ENCODE measurements around the gene MROH2A.

MROH2A gene

DNA sequence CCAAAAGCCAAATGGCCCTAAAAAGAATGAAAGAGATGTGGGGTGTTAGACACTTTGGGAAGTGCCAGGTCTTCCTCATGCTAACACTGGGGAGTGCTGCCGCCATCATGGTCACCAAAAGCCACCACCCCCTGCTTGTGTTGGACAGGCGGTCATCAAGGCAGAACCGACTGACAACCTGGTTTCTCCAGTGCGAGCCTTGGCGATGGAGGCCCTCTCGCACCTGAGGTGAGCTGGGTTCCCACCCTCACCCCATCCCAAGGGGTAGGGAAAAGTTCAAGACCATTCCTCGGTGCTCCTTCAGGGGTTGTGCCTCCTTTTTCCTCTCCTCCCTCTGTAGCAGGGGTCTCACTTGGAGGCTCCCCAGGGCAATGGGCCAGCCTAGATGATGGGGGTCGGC lies 33.6 kb downstream of the MROH2A start:
- no peak for TF ChIP-seq FOXP2 (optimal IDR thresholded peaks at IDR 0.05; ENCODE audit: borderline replicate concordance, extremely low read depth, extremely low read length, insufficient read depth)
- TF ChIP-seq TAF1 (IDR thresholded peaks at IDR 0.05; ENCODE audit: borderline replicate concordance, insufficient read depth, low read length): no peak
- no peak for TF ChIP-seq SIN3A (IDR thresholded peaks at IDR 0.05; ENCODE audit: borderline replicate concordance, insufficient read depth, low read length)
- no peak for TF ChIP-seq POLR2AphosphoS5 (IDR thresholded peaks at IDR 0.05; ENCODE audit: low read depth, low read length)
- TF ChIP-seq, protein P1, sequence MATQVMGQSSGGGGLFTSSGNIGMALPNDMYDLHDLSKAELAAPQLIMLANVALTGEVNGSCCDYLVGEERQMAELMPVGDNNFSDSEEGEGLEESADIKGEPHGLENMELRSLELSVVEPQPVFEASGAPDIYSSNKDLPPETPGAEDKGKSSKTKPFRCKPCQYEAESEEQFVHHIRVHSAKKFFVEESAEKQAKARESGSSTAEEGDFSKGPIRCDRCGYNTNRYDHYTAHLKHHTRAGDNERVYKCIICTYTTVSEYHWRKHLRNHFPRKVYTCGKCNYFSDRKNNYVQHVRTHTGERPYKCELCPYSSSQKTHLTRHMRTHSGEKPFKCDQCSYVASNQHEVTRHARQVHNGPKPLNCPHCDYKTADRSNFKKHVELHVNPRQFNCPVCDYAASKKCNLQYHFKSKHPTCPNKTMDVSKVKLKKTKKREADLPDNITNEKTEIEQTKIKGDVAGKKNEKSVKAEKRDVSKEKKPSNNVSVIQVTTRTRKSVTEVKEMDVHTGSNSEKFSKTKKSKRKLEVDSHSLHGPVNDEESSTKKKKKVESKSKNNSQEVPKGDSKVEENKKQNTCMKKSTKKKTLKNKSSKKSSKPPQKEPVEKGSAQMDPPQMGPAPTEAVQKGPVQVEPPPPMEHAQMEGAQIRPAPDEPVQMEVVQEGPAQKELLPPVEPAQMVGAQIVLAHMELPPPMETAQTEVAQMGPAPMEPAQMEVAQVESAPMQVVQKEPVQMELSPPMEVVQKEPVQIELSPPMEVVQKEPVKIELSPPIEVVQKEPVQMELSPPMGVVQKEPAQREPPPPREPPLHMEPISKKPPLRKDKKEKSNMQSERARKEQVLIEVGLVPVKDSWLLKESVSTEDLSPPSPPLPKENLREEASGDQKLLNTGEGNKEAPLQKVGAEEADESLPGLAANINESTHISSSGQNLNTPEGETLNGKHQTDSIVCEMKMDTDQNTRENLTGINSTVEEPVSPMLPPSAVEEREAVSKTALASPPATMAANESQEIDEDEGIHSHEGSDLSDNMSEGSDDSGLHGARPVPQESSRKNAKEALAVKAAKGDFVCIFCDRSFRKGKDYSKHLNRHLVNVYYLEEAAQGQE (IDR thresholded peaks at IDR 0.05; ENCODE audit: insufficient read depth in 1 of 2, low read depth in 2 of 2, low read length in 2 of 2): no peak

DNA sequence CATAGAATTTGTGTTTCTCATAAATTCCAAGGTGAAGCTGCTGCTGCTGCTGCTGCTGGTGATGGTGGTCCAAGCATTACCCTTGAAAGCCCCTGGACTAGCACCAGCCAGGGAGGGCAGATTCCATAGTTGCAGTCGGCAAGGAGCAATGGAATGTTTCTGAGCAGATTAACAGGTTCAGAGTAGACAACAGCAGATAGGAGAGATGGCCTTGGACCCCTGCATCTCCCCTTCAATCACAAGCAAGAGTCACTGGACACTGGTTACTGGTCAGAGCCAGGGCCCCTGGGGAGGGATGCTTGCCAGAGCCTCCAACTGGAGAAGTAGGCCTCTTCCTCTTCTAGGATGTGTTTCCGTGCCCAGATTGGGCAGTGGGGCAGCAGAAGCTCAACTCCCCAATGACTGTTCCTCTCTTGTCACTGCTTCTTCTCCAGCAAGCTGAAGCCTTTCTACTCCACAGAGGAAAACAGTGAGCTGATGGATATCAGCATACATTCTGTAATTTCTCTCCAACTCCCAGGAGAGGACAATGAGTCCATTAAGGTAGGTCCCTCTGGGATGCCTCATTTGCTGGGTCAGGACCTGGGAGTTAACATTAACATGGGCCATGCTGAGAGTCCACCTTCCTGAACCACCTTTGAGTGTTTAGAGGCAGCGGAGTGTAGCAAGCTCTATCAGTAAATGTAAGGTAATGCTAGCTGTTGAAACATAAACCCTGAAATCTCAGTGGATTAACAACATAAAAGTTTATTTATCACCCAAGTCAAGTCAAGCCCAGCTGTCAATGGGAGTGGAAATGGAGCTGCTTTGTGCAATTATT lies 35.3 kb downstream of the MROH2A start:
- TF ChIP-seq FOXP2 (optimal IDR thresholded peaks at IDR 0.05; ENCODE audit: borderline replicate concordance, extremely low read depth, extremely low read length, insufficient read depth) (no peak), POLR2AphosphoS5 (IDR thresholded peaks at IDR 0.05; ENCODE audit: low read depth, low read length) (no peak), SIN3A (IDR thresholded peaks at IDR 0.05; ENCODE audit: borderline replicate concordance, insufficient read depth, low read length) (no peak)

DNA sequence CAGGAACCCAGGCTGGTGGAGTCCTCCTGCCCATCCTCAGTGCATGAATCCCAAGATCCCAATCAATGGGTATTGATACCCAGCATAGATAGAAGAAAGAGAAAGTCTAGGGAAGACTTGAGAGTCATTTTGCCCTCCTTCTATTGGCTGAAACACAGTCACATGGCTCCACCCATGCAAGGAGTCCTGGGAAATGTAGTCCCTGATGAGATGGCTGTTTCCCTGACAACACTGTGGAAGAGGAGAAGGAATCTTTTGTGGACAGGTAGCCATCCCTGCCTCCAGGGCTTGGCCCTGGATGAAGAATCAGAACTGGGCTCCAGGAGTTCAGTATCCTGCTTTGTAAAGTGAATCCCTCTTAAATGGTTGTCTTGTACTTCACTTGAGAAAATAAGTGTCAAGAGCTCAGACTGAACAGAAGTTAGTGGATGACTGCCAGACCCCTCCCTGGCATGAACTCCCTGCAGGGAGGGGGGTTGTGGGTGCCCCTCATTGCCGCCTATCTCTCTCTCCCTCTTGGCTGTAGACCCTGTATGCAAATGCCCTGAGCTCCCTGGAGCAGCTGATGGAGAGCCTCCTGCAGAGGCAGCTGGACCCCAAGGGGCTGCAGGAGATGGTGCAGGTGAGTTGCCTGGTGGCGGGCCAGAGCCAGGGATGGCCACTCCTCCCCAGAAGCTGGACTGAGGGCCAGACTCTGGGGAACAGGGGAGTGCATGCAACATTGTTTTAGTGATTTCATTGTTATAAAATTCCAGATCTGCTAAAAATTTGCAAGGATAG lies 36.1 kb downstream of the MROH2A start:
- TF ChIP-seq FOXP2 (optimal IDR thresholded peaks at IDR 0.05; ENCODE audit: borderline replicate concordance, extremely low read depth, extremely low read length, insufficient read depth) (no peak), POLR2AphosphoS5 (IDR thresholded peaks at IDR 0.05; ENCODE audit: low read depth, low read length) (no peak), SIN3A (IDR thresholded peaks at IDR 0.05; ENCODE audit: borderline replicate concordance, insufficient read depth, low read length) (no peak), TAF1 (IDR thresholded peaks at IDR 0.05; ENCODE audit: borderline replicate concordance, insufficient read depth, low read length) (no peak)
- TF ChIP-seq, protein P1 (IDR thresholded peaks at IDR 0.05; ENCODE audit: insufficient read depth in 1 of 2, low read depth in 2 of 2, low read length in 2 of 2): no peak

DNA sequence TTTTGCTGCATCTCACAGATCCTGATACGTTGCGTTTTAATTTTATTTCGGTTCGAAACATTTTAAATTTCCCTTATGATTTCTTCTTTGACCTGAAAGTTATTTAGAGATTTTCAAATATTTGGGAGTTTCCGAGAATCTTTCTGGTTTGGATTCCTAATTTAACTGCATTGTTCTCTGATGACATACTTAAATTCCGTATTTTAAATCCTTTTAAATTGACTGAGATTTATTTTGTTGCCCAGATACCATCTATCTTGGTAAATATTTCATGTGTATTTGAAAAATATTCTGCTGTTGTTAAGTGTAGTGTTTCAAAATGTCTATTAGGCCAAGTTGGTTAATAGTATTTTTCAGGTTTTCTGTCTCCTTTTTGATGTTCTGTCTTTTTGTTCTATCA lies 37.7 kb downstream of the MROH2A start:
- TF ChIP-seq TAF1 (IDR thresholded peaks at IDR 0.05; ENCODE audit: borderline replicate concordance, insufficient read depth, low read length): no peak
- no peak for TF ChIP-seq POLR2AphosphoS5 (IDR thresholded peaks at IDR 0.05; ENCODE audit: low read depth, low read length)
- TF ChIP-seq, protein P1 (IDR thresholded peaks at IDR 0.05; ENCODE audit: insufficient read depth in 1 of 2, low read depth in 2 of 2, low read length in 2 of 2): no peak
- no peak for TF ChIP-seq SIN3A (IDR thresholded peaks at IDR 0.05; ENCODE audit: borderline replicate concordance, insufficient read depth, low read length)
- TF ChIP-seq FOXP2 (optimal IDR thresholded peaks at IDR 0.05; ENCODE audit: borderline replicate concordance, extremely low read depth, extremely low read length, insufficient read depth): no peak

- TF ChIP-seq TAF1 (IDR thresholded peaks at IDR 0.05; ENCODE audit: borderline replicate concordance, insufficient read depth, low read length) (no peak), FOXP2 (optimal IDR thresholded peaks at IDR 0.05; ENCODE audit: borderline replicate concordance, extremely low read depth, extremely low read length, insufficient read depth) (no peak), SIN3A (IDR thresholded peaks at IDR 0.05; ENCODE audit: borderline replicate concordance, insufficient read depth, low read length) (no peak), POLR2AphosphoS5 (IDR thresholded peaks at IDR 0.05; ENCODE audit: low read depth, low read length) (no peak)
- TF ChIP-seq, protein P1 (IDR thresholded peaks at IDR 0.05; ENCODE audit: insufficient read depth in 1 of 2, low read depth in 2 of 2, low read length in 2 of 2): no peak
Observed at GRCh38 chr2:233816334-233816733, 38.2 kb downstream of the MROH2A start.
